Astrocyte (in vitro differentiated cells and primary cell): ENCODE results near the gene FHIT. TPM values are rescaled to one million over a fixed set of nuclear protein-coding genes. Genes with fewer than 3 reads are reported as not detected.

Source experiments
- DNase-seq: peaks from one replicate; pipeline ENCODE4 v3.0.0-alpha.2; 2010; ENCODE audit warnings: low read depth
- FAIRE-seq: peaks from 2 replicates; lab custom pipeline; 2011; peaks lifted over from hg19 to GRCh38; lab: Jason Lieb, UNC
- H2AFZ ChIP-seq: 2 replicates; pipeline ENCODE4 v1.6.0; 2012; ENCODE audit warnings: low read depth, low read length, inconsistent platforms
- H3K27ac ChIP-seq: 2 replicates; pipeline ENCODE4 v1.5.1; 2011; ENCODE audit warnings: low read depth, low read length, inconsistent platforms
- H3K27me3 ChIP-seq: 2 replicates; pipeline ENCODE4 v1.6.0; 2011; ENCODE audit warnings: low read length, inconsistent platforms; ENCODE audit not compliant: insufficient read depth
- H3K36me3 ChIP-seq: 2 replicates; pipeline ENCODE4 v1.5.1; 2011; ENCODE audit warnings: low read length, inconsistent platforms; ENCODE audit not compliant: insufficient read depth
- H3K4me1 ChIP-seq: 2 replicates; pipeline ENCODE4 v1.5.1; 2011; ENCODE audit warnings: low read length, inconsistent platforms; ENCODE audit not compliant: insufficient read depth
- H3K4me2 ChIP-seq: 2 replicates; pipeline ENCODE4 v1.6.0; 2012; ENCODE audit warnings: low read length, inconsistent platforms
- H3K4me3 ChIP-seq: 2 replicates; pipeline ENCODE4 v1.5.1; 2011; ENCODE audit warnings: low read depth, mild to moderate bottlenecking, low read length, inconsistent platforms; ENCODE audit not compliant: insufficient read depth
- H3K79me2 ChIP-seq: 2 replicates; pipeline ENCODE4 v1.6.0; 2012; ENCODE audit warnings: mild to moderate bottlenecking, low read length, inconsistent platforms; ENCODE audit not compliant: insufficient read depth
- H3K9ac ChIP-seq: 2 replicates; pipeline ENCODE4 v1.6.0; 2012; ENCODE audit warnings: mild to moderate bottlenecking, low read length, inconsistent platforms
- H3K9me3 ChIP-seq: 2 replicates; pipeline ENCODE4 v1.5.1; 2012; ENCODE audit warnings: low read depth, mild to moderate bottlenecking, low read length, inconsistent platforms; ENCODE audit not compliant: insufficient read depth
- H4K20me1 ChIP-seq: 2 replicates; pipeline ENCODE4 v1.6.0; 2012; ENCODE audit warnings: low read length, inconsistent platforms; ENCODE audit not compliant: insufficient read depth
- H3K27ac Mint-ChIP-seq: one replicate; pipeline ENCODE4 v1.8.0; 2021; ENCODE audit warnings: mild to moderate bottlenecking, mixed read lengths; ENCODE audit not compliant: unreplicated experiment
- H3K27me3 Mint-ChIP-seq: one replicate; pipeline ENCODE4 v1.8.0; 2021; ENCODE audit warnings: low read depth, mixed read lengths; ENCODE audit not compliant: unreplicated experiment
- H3K36me3 Mint-ChIP-seq: one replicate; pipeline ENCODE4 v1.8.0; 2021; ENCODE audit warnings: low read depth, mixed read lengths; ENCODE audit not compliant: unreplicated experiment
- H3K4me1 Mint-ChIP-seq: one replicate; pipeline ENCODE4 v1.8.0; 2021; ENCODE audit warnings: low read depth, mixed read lengths; ENCODE audit not compliant: unreplicated experiment
- H3K4me3 Mint-ChIP-seq: one replicate; pipeline ENCODE4 v1.8.0; 2021; ENCODE audit warnings: mild to moderate bottlenecking, moderate library complexity, mixed read lengths; ENCODE audit not compliant: unreplicated experiment
- H3K9me3 Mint-ChIP-seq: one replicate; pipeline ENCODE4 v1.8.0; 2021; ENCODE audit warnings: mild to moderate bottlenecking, mixed read lengths; ENCODE audit not compliant: unreplicated experiment
- EZH2 ChIP-seq: IDR thresholded peaks from 2 replicates; pipeline ENCODE4 v1.6.1; 2012; ENCODE audit warnings: mild to moderate bottlenecking, low read length, inconsistent platforms; ENCODE audit not compliant: insufficient read depth
- total RNA-seq: library from RNA; stranded (reverse); gene quantifications from 2 replicates; pipeline ENCODE4 v1.2.1, GENCODE V29; 2021
- TF ChIP-seq, protein P1 (sequence below): IDR thresholded peaks from 2 replicates; pipeline ENCODE4 v1.5.1; 2011; ENCODE audit warnings: low read depth, mild to moderate bottlenecking, inconsistent platforms, low read length, moderate library complexity; ENCODE audit not compliant: insufficient read depth

FHIT gene
- total RNA-seq, 1 donor from 2014 or later: 6.7 TPM

DNA sequence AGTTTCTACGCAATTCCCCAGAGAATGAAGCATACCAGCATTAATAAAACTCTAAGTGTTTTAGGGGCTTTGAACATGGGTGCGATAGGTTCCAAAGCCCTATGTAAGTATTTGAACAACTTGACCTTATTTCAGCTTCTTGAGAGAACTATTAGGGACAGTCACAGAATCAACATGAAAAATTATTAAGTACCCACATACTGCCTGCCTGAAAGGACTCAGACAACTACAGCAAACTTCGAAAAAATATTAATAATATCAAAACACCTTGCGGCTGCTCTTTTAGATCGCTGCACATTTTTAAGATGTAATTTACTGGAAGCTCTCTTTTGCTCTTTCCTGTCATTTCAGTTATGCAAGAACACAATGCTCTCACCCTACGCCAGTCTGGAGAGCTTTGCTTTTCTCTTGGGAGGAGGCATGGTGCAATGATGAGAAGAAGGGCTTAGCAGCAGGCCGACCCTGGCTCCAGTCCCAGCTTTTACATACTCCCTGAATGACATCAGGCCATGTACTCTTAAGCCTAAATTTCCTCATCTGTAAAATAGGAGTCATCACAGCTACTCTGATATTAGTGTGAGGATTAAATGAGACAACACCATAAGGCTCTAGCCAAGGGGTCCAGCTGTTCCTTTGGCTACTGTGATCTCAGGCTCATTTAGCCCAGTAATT is 640.7 kb downstream of the FHIT start:
- Histone ChIP-seq H3K4me2 (no peak overlapping the region), H3K27ac (no peak overlapping the region), H3K36me3 (no peaks in the 10 kb centered on the region), H3K9me3 (no peaks in the 10 kb centered on the region), H4K20me1 (no peaks in the 10 kb centered on the region), H3K4me3 (no peak overlapping the region), H3K79me2 (no peaks in the 10 kb centered on the region), H3K4me1 (peaks cover 3% of the 10 kb centered on the region), H2AFZ (no peak overlapping the region), H3K9ac (no peak overlapping the region), H3K27me3 (no peaks in the 10 kb centered on the region)
- peaks cover 7% of the 10 kb centered on the region for H3K4me1 Mint-ChIP-seq
- H3K27me3 Mint-ChIP-seq: peaks cover 6% of the 10 kb centered on the region
- FAIRE-seq: no peak
- H3K9me3 Mint-ChIP-seq: no peaks in the 10 kb centered on the region
- TF ChIP-seq EZH2: no peak
- TF ChIP-seq, protein P1, sequence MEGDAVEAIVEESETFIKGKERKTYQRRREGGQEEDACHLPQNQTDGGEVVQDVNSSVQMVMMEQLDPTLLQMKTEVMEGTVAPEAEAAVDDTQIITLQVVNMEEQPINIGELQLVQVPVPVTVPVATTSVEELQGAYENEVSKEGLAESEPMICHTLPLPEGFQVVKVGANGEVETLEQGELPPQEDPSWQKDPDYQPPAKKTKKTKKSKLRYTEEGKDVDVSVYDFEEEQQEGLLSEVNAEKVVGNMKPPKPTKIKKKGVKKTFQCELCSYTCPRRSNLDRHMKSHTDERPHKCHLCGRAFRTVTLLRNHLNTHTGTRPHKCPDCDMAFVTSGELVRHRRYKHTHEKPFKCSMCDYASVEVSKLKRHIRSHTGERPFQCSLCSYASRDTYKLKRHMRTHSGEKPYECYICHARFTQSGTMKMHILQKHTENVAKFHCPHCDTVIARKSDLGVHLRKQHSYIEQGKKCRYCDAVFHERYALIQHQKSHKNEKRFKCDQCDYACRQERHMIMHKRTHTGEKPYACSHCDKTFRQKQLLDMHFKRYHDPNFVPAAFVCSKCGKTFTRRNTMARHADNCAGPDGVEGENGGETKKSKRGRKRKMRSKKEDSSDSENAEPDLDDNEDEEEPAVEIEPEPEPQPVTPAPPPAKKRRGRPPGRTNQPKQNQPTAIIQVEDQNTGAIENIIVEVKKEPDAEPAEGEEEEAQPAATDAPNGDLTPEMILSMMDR: no peak
- H3K27ac Mint-ChIP-seq: no peak overlapping the region
- peak; percentile 92 for DNase-seq
- no peaks in the 10 kb centered on the region for H3K36me3 Mint-ChIP-seq
- H3K4me3 Mint-ChIP-seq: no peak overlapping the region

DNA sequence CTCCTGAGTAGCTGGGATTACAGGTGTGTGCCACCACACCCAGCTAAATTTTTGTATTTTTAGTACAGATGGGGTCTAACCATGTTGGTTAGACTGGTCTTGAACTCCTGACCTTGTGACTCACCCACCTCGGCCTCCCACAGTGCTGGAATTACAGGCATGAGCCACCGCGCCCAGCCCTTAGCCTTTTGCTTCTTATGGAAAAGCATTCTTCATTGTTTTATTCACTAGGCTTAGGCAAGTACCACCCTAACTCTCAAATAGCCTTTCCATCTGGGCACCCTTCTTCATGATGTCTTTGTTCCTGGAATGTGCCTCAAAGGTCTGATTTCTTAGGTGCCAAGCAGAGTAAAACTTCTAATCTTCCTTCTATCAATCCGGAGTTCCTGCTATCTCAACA is 641.8 kb downstream of the FHIT start:
- no peaks in the 10 kb centered on the region for H3K79me2 ChIP-seq
- no peaks in the 10 kb centered on the region for H3K9me3 ChIP-seq
- no peaks in the 10 kb centered on the region for H4K20me1 ChIP-seq
- Mint-ChIP-seq H3K9me3 (no peaks in the 10 kb centered on the region), H3K36me3 (no peaks in the 10 kb centered on the region), H3K4me3 (no peak overlapping the region), H3K27me3 (peaks cover 6% of the 10 kb centered on the region), H3K27ac (no peak overlapping the region), H3K4me1 (peaks cover 7% of the 10 kb centered on the region)
- H3K4me2 ChIP-seq: no peak overlapping the region
- H3K4me3 ChIP-seq: no peak overlapping the region
- no peak overlapping the region for H3K9ac ChIP-seq
- no peak overlapping the region for H2AFZ ChIP-seq
- DNase-seq (peak; percentile 55), FAIRE-seq (no peak)
- H3K27ac ChIP-seq: no peak overlapping the region
- TF ChIP-seq, protein P1: no peak
- no peak for TF ChIP-seq EZH2
- no peaks in the 10 kb centered on the region for H3K27me3 ChIP-seq
- no peaks in the 10 kb centered on the region for H3K36me3 ChIP-seq
- H3K4me1 ChIP-seq: peaks cover 3% of the 10 kb centered on the region

DNA sequence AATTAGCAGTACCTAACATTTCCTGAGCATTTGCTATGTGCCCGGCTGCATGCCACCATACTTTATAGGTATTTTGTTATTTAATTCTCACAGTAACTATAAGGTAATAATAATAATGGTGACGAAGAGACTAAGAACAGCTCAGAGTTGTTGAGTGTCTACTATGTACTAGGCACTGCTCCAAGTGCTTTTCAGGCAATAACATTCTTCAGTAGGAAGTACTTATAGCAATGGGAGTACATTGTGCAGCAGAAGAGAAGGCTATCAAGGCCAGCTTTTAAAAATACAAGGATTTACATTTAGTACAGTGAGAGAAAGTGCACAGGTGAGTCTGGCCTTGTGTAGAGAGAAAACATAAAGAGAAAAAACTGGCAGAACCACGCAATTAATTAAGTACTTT is 647.4 kb downstream of the FHIT start:
- FAIRE-seq (no peak), DNase-seq (no peak)
- TF ChIP-seq EZH2: no peak
- TF ChIP-seq, protein P1: no peak
- H3K4me2 ChIP-seq: no peak overlapping the region
- H3K9me3 Mint-ChIP-seq: no peaks in the 10 kb centered on the region
- no peaks in the 10 kb centered on the region for H3K27me3 ChIP-seq
- no peak overlapping the region for H3K27ac ChIP-seq
- H3K4me3 Mint-ChIP-seq: no peak overlapping the region
- no peaks in the 10 kb centered on the region for H3K27me3 Mint-ChIP-seq
- no peaks in the 10 kb centered on the region for H3K36me3 ChIP-seq
- H3K9me3 ChIP-seq: no peaks in the 10 kb centered on the region
- H3K9ac ChIP-seq: no peak overlapping the region
- no peaks in the 10 kb centered on the region for H3K79me2 ChIP-seq
- H3K4me1 Mint-ChIP-seq: peaks cover 3% of the 10 kb centered on the region
- H3K4me1 ChIP-seq: no peaks in the 10 kb centered on the region
- no peak overlapping the region for H3K27ac Mint-ChIP-seq
- no peaks in the 10 kb centered on the region for H4K20me1 ChIP-seq
- H3K4me3 ChIP-seq: no peak overlapping the region
- no peaks in the 10 kb centered on the region for H3K36me3 Mint-ChIP-seq
- H2AFZ ChIP-seq: no peak overlapping the region
